ENCODE measurements around the gene RSPH1.

- TF ChIP-seq CTCF (IDR thresholded peaks at IDR 0.05) = no peak
- no peak for TF ChIP-seq POLR2AphosphoS5 (IDR thresholded peaks at IDR 0.05)
- no peak for TF ChIP-seq POLR2A (IDR thresholded peaks at IDR 0.05)
These were observed 4.2 kb upstream of the RSPH1 start for GRCh38 chr21:42500225-42500624.
